Inflammatory macrophage treated with lipopolysaccharide for 4 hours (primary cell): ENCODE measurements around the gene ASB2.

ENCODE experiments used
- DNase-seq: peaks from one replicate; pipeline ENCODE4 v3.0.0-alpha.2; 2020

The ASB2 gene, protein sequence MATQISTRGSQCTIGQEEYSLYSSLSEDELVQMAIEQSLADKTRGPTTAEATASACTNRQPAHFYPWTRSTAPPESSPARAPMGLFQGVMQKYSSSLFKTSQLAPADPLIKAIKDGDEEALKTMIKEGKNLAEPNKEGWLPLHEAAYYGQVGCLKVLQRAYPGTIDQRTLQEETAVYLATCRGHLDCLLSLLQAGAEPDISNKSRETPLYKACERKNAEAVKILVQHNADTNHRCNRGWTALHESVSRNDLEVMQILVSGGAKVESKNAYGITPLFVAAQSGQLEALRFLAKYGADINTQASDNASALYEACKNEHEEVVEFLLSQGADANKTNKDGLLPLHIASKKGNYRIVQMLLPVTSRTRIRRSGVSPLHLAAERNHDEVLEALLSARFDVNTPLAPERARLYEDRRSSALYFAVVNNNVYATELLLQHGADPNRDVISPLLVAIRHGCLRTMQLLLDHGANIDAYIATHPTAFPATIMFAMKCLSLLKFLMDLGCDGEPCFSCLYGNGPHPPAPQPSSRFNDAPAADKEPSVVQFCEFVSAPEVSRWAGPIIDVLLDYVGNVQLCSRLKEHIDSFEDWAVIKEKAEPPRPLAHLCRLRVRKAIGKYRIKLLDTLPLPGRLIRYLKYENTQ

DNA sequence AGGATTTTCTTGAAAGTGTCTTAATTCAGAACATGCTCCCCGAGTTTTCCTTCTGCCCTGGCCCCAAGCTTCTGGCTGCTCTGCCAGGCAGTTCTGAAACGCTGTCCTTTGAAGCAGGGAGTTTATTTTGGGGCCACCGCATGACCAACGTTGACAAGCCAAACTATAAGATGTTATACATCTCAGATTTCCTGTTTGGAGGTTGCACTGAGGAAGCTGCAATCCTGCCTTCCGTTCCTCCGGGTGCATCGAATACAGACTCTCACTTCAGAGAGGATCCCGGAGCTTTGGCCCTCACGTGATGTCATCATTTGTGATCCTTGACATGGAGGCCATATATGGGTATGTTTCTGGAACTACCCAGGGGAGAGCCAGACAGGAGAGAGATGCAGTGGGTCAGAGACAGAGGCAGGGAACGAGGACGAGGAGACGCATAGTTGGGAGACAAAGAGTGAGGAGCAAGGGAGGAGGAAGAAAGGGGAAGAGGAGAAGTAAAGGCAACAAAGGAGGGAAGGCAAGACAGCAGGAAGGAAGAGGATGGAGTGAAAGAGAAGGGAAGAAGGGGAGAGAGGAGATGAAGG lies at the start of gene ASB2:
TSS of gene ASB2 (minus strand) at position 94 of the 581 bp plus-strand sequence. CDS start 12,031 bp downstream, outside the sequence.
- no peak for DNase-seq

DNA sequence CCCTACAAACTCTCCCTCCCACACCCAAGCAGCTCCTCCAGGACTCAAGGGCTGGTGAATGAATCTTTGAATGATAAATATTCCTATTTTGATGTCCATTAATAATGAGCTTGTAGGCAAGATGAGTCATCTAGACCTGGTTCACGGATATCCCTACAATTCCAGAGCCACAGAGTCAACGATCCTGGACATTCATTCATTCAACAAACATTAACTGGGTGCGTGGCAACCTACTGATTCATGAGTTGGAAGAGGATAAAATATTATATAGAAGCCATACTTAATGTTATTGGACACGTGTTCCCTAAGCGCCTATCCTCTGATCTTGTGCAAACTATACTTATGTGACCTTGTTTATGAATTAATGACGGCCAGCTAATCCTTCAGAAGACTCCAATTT lies 49.4 kb upstream of the ASB2 start:
- no peak for DNase-seq

DNA sequence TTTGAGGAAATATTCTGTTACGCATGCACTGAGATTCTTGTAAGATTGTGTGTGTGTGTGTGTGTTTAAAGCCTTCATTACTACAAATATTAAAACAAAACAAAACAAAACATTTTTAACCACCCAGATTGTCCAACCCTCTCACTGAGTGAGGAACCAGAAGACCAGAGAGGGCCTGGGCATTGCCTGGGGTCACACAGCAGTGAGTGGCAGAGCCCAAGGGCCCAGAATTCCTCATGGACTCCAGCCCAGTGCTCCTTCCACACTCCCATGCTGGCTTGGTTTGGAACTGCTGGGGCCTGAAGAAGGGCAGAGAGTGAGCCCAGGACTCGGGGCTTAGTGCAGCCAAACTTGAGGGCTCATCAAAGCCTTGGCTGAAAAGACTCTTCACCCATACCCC lies 48.2 kb upstream of the ASB2 start:
- no peak for DNase-seq

DNA sequence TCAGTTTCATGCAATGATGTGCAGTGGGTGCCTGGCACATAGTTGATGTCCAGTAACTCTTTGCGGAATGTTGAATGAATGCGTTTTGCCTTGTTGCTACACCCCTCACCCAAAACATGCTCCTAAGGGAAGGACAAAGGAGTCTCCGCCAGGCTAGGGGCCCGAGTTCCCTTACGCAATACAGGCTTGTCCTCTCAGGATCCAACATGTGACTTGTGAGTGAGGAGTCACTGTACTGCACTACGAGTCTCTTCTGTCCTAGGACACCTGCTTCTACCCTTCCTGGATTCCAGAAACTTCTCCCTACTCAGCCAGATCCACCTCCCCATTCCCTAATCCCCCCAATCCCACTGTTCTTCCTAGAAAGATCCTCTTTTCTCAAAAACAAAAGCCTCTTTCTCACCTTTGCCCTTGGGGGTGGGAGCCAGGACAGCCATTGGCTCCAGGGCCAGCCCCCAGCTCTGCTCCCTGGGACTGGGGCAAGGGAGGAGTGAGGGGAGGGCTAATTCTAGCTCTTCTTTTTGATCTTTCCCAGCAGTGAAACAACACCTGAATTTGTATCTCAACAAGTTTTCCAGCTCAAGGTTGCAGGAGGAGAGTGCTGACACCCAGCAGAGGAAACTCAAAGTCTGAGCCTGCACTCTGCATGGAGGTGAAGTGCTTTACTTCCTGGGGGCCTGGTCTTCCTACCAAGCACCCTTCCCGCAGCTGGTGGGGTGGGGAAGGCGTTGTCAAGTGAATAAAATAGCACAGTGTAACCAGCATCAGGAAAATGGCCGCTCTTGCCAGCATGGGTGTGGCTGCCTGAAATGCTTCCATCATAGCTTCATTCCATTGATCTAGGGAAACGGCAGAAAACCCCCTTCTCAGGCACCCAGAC lies 46.4 kb upstream of the ASB2 start:
- DNase-seq = peak; percentile 47

DNA sequence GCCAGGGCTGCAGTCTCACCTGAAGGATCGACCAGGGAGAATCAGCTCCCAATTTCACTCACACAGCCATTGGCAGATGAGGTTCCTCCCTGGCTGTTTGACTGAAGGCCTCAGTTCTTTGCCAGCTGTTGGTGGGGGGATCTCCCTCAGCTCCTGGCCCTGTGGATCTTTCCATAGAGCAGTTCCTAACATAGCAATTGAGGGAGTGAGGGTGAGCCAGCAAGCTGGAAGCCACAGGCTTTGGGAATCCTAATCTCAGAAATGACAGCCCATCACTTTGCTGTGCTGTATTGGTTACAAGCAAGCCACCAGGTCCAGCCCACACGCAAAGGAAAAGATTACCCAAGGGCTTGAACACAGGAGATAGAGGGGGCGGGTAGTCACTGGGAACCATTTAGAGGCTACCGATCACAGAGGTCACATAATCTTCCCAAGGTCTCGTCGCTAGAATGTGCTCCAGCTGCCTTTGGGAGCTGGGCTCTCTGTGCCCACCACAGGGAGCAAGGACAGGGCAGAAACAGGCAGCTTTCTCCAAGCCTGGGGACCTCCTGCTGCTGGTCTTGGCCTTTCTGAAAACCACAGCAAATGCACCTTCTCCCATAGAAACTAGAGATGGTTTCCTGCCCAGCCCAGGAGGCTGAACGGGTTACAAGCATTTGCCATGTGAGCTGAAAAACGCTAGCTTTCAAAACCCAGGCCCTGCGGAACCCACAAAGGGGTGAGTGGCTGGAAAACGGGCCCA lies 45.2 kb upstream of the ASB2 start:
- DNase-seq = peak; percentile 77

DNA sequence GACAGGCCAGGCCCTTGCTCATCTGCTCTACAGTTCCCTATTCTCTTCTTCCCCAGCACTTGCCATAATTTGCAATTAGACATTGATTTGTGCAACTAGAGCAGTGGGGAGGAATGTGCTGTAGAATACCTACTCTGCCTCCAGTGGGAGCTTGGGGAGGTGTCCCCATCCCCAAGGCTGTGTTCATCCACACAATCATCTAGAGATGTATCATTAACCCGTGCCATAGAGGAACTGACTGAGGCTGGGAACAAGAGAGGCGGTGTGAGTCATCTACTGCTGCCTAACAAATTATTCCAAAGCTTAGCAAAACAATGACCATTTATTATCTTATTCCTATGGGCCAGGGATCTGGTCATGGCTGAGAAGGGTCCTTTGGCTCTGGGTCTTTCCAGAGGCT lies 44.6 kb upstream of the ASB2 start:
- DNase-seq = peak; percentile 91

DNA sequence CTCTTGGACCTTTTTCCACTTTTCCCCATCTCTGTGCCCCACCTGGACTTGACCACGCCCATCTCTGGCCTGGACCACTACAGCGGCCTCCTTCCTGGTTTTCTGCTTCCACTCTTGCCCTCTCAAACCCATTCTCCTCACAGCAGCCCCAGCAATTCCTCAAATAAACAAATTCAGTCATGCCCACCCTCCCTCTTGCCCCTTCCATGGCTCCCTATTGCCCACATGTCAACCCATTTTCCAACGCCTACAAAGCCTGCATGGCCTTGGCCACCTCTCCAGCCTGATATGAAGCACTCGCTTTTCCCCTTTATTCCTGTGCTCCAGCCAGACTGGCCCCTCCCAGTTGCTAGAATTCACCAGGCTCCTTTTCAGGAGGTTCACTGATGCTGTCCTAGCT lies 43.9 kb upstream of the ASB2 start:
- DNase-seq = no peak

DNA sequence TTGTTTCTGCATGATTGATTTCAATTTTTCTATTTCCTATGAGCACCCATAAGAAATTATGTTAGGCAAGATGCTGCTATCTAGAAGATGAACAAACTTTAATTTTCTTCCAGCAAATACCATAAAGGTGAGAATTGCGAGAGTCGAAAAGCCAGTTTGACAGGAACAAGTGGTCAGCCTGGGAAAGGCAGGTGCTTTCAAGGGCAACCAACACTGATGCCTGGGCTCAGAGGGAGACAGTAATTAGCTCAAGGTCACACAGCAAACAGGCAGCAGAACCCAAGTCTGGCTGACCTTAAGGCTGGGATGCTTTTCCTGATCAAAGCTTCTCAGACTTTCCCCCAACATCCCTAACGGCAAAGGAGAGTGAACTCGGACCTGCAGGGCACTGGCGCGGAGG lies 43.0 kb upstream of the ASB2 start:
- DNase-seq = no peak

DNA sequence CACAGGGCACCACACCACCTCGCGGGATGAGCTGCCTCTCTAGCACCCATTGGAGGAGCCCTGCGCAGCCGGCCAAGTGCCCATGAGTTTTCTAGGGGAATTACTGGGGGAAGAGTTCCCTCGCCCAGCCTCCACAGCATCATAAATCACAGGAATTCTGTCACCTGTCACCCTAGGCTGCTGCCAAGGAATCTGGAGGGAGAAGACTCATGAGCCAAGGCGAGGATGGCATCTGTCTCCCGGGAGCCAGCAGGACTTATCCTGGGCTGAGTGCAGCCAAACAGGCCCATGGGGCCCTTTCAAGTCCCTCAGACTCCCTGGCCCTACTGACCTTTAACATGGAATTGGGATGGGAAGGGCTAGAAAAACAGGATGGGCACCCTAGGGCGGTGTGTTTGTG lies 41.9 kb upstream of the ASB2 start:
- DNase-seq = no peak

DNA sequence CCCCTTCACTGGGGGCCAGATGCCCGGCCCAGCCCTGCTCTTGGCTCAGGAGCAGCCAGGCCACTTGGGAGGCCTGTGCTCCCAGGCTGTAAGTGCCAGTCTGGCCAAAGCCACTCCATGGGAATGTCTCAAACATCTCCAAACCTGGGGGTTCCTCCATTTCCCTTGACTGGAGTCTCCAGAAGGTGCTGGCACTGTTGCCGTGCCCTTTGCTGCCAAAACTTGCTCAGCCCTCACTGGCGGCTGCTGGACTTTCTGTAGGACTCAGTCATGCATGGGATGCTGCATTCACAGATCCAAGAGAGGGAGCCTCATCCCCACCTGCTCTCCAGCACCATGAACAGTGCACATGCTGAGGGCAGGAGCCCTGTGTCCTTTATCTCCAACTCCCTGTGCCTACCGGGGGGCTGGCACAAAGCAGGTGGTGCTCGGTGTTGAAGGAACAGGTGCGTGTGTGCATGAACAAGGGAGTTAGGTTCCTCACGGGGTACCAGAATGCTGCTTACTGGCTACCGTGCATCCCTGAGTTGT lies 40.1 kb upstream of the ASB2 start:
- DNase-seq = no peak

DNA sequence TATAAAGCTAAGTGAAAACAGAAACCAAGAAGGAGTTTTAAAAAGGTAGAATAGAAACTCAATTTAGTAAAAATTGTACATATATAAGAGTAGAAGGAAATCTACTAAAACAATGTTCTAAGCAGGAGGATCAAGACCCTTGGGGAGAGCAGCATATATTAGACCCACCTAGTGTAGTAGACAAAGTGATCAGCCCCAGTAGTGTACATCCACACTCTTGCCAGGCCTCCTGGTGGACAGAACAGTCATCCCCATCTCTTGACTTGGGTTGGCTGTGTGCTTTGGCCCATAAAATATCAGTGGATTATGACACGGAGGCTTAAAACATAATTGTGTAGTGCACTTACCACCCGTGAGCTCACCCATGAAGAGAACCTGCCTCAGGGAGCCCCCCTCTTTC lies 38.9 kb upstream of the ASB2 start:
- DNase-seq = no peak

DNA sequence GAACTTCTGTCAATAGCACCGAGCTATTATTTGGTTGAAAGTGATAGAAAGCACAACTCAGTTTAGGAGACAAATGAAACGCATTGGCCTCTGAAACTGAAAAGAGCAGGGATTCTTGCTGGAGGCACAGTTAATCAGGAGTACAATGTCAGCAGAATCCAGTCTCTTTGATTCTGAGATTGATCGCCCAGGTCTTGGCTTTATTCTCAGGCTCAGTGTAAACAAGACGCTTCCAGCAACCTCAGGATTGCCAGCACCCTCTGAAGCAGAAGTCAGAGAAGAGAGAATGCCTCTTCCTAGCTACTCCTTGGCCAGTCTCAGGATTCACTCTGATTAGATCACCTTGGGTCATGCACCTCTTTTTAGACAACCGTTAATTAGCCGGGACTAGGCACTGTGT lies 38.0 kb upstream of the ASB2 start:
- no peak for DNase-seq

DNA sequence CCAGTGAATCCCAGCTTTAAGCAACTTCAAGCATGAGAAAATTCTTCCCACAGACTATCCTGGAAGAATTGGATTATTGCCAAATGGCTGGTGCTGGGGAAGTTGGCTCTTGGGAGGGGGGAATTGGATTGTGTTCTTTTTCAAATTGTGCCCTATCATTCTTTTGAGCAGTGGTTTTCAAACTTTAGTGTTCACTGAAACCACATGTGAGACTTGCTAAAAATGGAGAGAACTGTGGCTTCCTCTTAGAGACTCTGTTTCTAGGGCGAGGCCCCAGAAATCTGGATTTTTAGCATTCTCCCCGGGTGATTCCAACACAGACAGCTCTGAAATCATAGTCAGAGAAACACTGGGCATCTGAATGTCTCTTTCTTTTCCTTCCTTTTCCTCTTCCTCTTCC lies 35.4 kb upstream of the ASB2 start:
- DNase-seq = no peak

DNA sequence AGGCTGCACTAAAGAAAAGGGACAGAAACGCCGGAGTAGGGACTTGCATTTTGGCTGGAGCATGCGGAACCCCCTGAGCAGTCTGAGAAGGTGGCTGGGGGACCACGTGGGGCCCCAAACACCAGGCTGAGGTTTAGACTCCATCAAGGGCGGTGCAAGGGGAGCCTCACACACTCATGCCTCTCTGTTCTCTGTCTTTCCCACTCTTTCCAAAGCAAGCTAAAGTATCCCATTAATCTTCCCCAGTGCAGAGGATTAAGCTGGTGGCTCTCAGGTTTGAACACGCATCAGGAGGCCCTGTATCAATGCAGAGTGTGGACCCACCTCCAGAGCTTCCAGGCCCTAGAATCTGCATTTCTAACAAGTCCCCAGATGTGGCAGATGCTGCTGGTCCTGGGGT lies 34.3 kb upstream of the ASB2 start:
- DNase-seq = no peak

DNA sequence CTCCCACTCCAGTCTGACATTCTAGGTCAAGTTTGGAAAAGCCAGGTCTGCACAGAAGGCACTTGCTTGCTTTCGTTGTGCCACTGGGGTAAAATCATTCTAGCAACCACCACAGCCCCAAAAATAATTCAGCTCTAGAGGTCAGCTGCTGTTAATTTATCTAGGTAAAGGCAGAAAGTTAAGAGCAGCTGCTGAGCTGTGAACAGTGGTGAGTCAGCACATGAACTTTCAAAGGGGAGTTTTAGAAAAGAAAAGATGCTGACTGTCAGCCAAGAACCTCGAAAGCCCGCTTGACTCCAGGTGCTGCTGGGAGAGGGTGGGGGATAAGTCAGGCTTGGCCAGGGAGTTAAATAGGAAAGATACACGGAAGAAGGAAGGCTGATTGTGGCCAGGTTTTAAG lies 33.4 kb upstream of the ASB2 start:
- DNase-seq = no peak

DNA sequence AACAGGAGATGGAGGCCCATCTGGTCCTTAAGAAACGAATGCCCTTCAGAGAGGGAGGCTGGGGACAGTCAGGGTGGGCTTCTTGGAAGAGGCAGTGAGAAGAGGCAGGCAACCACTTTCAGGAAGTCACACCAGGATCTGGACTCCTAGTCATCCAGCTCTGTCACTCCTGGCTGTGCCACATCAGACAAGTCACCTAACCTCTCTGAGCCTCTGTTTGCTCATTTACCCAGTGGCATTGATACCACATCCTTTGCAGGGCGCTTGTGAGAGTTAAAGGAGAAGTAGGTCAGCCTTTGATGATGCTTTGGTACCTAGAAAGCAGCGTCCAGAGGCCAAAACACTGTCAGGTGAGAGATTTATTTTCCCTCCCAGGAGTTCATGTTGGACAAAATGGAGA lies 31.9 kb upstream of the ASB2 start:
- DNase-seq = no peak

DNA sequence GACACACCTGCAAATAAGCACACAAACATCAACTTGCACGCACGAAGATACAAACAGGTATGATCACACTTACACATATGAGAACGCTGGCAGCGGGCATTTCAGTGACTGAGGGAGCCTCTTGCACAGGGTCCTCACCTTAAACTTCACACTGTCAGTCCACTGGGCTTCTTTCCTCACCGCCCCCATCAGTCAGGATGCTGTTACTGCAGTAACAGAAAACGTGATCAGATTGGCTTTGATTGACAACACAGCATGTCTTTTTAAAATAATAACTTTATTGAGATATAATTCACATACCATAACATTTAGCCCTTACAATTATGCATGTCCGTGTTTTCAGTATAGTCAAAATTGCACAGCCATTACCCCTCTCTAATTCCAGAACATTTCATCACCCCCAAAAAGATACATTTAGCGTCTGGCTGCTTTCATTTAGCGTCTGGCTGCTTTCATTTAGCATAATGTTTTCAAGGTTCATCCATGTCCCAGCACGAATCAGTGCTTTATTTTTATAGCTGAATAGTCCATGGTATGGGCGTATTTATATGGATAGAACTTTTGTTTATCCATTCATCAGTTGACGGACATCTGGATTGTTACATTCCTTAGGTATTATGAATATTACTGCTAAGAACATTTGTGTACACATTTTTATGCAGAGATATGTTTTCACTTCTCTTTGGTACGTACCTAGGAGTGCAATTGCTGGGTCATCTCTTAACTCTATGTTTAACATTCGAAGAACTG lies 29.1 kb upstream of the ASB2 start:
- no peak for DNase-seq

DNA sequence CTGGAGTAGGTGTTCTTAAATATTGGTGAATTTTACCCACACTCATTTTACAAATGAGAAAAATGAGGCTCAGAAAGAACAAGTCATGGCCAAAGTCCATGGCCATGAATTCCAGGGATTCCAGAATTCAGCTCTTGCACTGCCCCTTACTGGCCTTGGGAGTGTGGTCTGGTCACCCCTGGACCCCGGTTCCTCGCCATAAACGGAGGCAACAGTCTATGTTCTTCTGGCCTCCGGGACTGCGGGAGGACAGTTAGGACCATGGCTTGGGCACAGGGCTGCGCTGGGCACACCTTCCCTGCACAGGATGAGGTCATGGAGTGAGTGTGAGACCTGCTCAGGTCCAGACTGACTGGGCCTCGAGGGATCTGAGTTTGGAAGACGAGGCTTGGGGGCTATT lies 27.6 kb upstream of the ASB2 start:
- DNase-seq = no peak

DNA sequence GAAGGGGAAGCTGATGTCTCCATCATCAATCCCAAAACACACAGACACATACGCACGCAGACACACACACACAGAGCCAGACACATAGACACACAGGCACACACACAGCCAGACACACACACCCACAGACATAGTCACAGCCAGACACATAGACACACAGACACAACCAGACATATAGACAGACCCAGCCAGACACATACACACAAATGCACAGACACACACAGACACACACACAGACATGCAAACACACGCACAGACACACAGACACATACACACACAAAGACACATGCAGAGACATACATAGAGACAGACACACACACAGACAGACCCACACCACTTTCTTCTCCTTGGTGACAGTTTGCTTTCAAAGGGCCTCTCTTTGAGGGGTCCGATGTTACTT lies 27.0 kb upstream of the ASB2 start:
- DNase-seq = no peak

DNA sequence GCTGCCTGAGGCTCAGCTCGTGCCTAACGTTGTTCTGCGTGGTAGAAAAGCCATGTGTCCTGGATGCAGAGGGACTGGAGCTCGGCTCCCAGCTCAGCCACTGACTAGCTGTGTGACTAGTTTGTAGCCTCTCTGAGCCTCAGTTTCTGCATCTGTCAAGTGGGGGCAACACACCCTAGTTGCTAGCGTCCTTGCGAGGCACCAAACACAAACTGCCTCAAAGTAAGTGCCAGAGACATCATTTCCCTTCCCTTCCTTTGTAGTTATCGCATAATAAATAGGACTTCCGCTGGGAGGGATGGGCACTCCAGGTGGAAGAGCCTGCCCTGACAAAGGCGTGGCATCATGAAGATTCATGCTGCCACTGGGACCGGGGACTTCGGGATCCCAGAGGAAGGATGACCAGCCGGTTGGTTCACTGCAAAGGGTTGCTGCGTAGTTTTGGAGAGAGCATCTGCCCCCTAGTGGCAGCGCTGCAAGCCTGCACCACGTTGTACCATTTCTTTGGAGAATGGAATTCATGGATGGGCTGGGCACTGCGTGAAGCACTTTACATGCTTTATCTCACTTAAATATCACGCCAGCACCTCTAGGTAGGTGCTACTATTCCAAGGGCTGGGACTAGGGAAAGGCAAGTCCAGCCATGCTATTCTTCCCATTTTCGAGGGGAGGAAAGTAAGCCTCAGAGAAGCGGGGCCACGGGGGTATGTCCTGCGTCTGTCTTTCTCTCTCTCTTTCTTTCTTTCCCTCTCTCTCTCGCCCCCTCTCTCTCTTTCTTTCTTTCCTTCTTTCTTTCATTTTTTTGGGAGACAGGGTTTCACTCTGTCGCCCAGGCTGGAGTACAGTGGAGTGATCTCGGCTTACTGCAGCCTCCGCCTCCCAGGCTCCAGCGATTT lies 25.4 kb upstream of the ASB2 start:
- peak; percentile 71 for DNase-seq

DNA sequence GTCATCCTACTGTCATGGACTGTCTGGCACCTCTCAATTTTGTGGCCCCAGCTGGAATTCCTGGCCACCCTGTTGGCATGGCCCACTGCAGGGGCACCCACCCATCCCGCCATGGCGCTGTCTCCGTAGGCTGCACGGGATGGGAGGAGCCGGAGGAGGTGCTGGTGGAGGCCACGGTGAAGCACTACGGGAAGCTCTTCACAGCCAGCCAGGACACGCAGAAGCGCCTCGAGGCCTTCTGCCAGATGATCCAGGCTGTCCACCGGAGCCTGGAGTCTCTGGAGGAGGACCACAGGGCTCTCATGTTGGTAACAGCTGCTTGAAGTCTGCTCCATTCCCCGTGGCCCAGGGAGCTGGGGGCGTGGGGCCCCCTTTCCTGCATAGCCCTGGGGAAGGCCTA lies 24.6 kb upstream of the ASB2 start:
- DNase-seq = no peak
